GM12892 (cell line): ENCODE measurements around the gene CLMN.
A peak's percentile ranks its signal among the peaks of the same experiment; 100 is the strongest.

ENCODE experiments used
- POLR2A ChIP-seq: IDR thresholded peaks from 2 replicates; pipeline ENCODE4 v1.6.1; 2011; ENCODE audit warnings: low read depth, low read length, control low read depth
- POLR2AphosphoS5 ChIP-seq: IDR thresholded peaks from 2 replicates; pipeline ENCODE4 v1.6.1; 2011; ENCODE audit warnings: low read depth, low read length, control low read depth

DNA sequence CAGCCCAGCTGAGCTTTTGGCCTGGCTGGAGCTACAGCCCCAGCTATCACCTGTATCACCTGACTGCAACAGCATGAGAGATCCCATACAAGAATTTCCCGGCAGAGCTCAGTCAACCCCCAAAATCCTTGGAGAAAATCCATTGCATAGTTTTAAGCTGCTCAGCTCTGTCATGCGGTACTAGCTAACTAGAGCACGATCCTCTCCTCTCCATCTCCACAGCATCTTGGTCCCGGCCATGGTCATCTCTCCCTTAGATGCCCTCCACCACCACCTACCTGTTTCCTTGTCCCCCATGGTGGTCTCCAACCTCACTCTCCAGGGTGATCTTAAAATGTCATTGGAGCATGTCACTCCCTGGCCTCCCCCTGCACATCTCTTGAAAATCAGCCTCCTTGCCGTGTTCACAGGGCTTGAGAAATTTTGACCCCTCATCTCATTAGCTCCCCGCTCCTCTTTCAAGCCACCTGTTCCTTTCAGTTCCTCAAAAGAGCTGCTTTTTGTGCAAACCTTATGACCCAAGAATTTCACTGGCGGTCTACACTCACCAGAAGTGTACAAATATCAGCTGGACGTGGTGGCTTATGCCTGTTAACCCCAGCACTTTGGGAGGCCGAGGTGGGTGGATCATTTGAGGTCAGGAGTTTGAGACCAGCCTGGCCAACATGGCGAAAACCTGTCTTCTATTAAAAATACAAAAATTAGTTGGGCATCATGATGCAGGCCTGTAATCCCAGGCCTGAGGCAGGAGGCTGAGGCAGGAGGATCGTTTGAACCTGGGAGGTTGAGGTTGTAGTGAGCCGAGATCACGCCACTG is 8.1 kb upstream of the CLMN start:
- TF ChIP-seq POLR2AphosphoS5 (peak; percentile 68; the same call in 1 of the 2 replicates), POLR2A (peak; percentile 35; the same call in 1 of the 2 replicates)
